IMR-90 (cell line): ENCODE measurements around the gene SLC23A1. TPM values are rescaled to one million over a fixed set of nuclear protein-coding genes. Genes with fewer than 3 reads are reported as not detected.

Source experiments
- ATAC-seq: fragments of 200-7000 bp; cut with Tn5 transposase; 2 replicates; pipeline ENCODE4 v1.9.1; 2020; ENCODE audit warnings: low read depth, mild to moderate bottlenecking, moderate library complexity
- BruUV-seq: library from RNA; stranded (reverse); fragments of 400-500 nt; replicated peaks from 2 replicates; lab custom pipeline; 2021; lab: Mats Ljungman, UMichigan
- CTCF ChIA-PET: fragments of 300-600 bp; formaldehyde crosslinking; extraction: SDS; loops from one replicate; lab custom pipeline; 2021; ENCODE audit warnings: antibody characterized with exemption; lab: Yijun Ruan, JAX
- POLR2A ChIA-PET: fragments of 300-600 bp; sonication (Branson Sonifier 250); formaldehyde crosslinking; loops from one replicate; lab custom pipeline; 2022; ENCODE audit warnings: antibody characterized with exemption; ENCODE audit not compliant: unreplicated experiment; lab: Charles Lee
- DNase-seq: peaks from one replicate; pipeline ENCODE4 v3.0.0; 2013
- H2AFZ ChIP-seq: replicated peaks from 2 replicates; pipeline ENCODE3; 2013; ENCODE audit warnings: low read length, mild to moderate bottlenecking; ENCODE audit not compliant: poor library complexity
- H2AK5ac ChIP-seq: 2 replicates; pipeline ENCODE4 v1.6.1; 2013; ENCODE audit warnings: low read depth, low read length, inconsistent platforms
- H2AK9ac ChIP-seq: replicated peaks from 2 replicates; pipeline ENCODE3; 2013; ENCODE audit warnings: mild to moderate bottlenecking, low read depth, low read length, moderate library complexity; ENCODE audit not compliant: poor library complexity
- H2BK120ac ChIP-seq: 2 replicates; pipeline ENCODE4 v1.6.1; 2013; ENCODE audit warnings: low read depth, low read length, inconsistent platforms
- H2BK15ac ChIP-seq: 3 replicates; pipeline ENCODE4 v1.6.1; 2013; ENCODE audit warnings: low read depth, low read length, inconsistent platforms
- H2BK20ac ChIP-seq: 2 replicates; pipeline ENCODE4 v1.6.1; 2013; ENCODE audit warnings: low read depth, mild to moderate bottlenecking, inconsistent platforms, low read length, moderate library complexity
- H2BK5ac ChIP-seq: 2 replicates; pipeline ENCODE4 v1.6.1; 2013; ENCODE audit warnings: mild to moderate bottlenecking, low read depth, low read length, inconsistent platforms; ENCODE audit not compliant: poor library complexity, severe bottlenecking
- H3K14ac ChIP-seq: replicated peaks from 2 replicates; pipeline ENCODE4 v1.6.1; 2013; ENCODE audit warnings: low read depth, low read length, inconsistent platforms
- H3K18ac ChIP-seq: 2 replicates; pipeline ENCODE4 v1.6.1; 2013; ENCODE audit warnings: low read depth, low read length, control low read depth
- H3K23ac ChIP-seq: 2 replicates; pipeline ENCODE4 v1.6.1; 2013; ENCODE audit warnings: low read depth, low read length, inconsistent platforms
- H3K27ac ChIP-seq: 2 replicates; pipeline ENCODE4 v1.5.1; 2013; ENCODE audit warnings: mild to moderate bottlenecking, control low read depth, low read length; ENCODE audit not compliant: insufficient read depth
- H3K27me3 ChIP-seq: 2 replicates; pipeline ENCODE4 v1.6.1; 2013; ENCODE audit warnings: low read length; ENCODE audit not compliant: control insufficient read depth, insufficient read depth
- H3K36me3 ChIP-seq: 2 replicates; pipeline ENCODE4 v1.6.1; 2013; ENCODE audit warnings: low read length, mixed read lengths; ENCODE audit not compliant: control insufficient read depth, insufficient read depth
- H3K4ac ChIP-seq: 2 replicates; pipeline ENCODE4 v1.6.1; 2013; ENCODE audit warnings: low read depth, low read length, inconsistent platforms
- H3K4me1 ChIP-seq: 2 replicates; pipeline ENCODE4 v1.6.1; 2013; ENCODE audit warnings: low read length, mixed read lengths; ENCODE audit not compliant: control insufficient read depth, insufficient read depth
- H3K4me2 ChIP-seq: 2 replicates; pipeline ENCODE4 v1.6.1; 2013; ENCODE audit warnings: low read depth, mild to moderate bottlenecking, control low read depth, low read length, moderate library complexity
- H3K4me3 ChIP-seq: 2 replicates; pipeline ENCODE4 v1.5.1; 2013; ENCODE audit warnings: low read depth, mild to moderate bottlenecking, control low read depth, low read length, moderate library complexity; ENCODE audit not compliant: insufficient read depth
- H3K56ac ChIP-seq: 2 replicates; pipeline ENCODE4 v1.6.1; 2013; ENCODE audit warnings: low read length, inconsistent platforms; ENCODE audit not compliant: insufficient read depth; ENCODE audit errors: extremely low read depth
- H3K79me1 ChIP-seq, 2 experiments: 2 replicates each; pipeline ENCODE4 v1.6.1; 2013; ENCODE audit warnings: low read length in 2 of 2, inconsistent platforms in 1 of 2, low read depth in 1 of 2
- H3K9ac ChIP-seq: 2 replicates; pipeline ENCODE4 v1.6.1; 2013; ENCODE audit warnings: low read depth, low read length, control low read depth
- H3K9me1 ChIP-seq: 2 replicates; pipeline ENCODE4 v1.6.1; 2013; ENCODE audit warnings: low read length, inconsistent platforms; ENCODE audit not compliant: insufficient read depth
- H3K9me3 ChIP-seq: 2 replicates; pipeline ENCODE4 v1.6.1; 2013; ENCODE audit warnings: low read length; ENCODE audit not compliant: control insufficient read depth, insufficient read depth
- H4K20me1 ChIP-seq: 2 replicates; pipeline ENCODE4 v1.6.1; 2013; ENCODE audit warnings: low read length, inconsistent platforms; ENCODE audit not compliant: insufficient read depth
- H4K5ac ChIP-seq: 2 replicates; pipeline ENCODE4 v1.6.1; 2013; ENCODE audit warnings: mild to moderate bottlenecking, low read depth, low read length, control low read depth
- H4K8ac ChIP-seq, 2 experiments: 2 replicates each; pipeline ENCODE4 v1.6.1; 2013; ENCODE audit warnings: low read depth in 2 of 2, low read length in 2 of 2, control low read depth in 1 of 2, inconsistent platforms in 1 of 2
- H4K91ac ChIP-seq: 2 replicates; pipeline ENCODE4 v1.6.1; 2013; ENCODE audit warnings: low read depth, low read length, inconsistent platforms; ENCODE audit not compliant: insufficient read depth
- CEBPB ChIP-seq: IDR thresholded peaks from 2 replicates; pipeline ENCODE4 v1.6.1; 2012; ENCODE audit warnings: low read depth, low read length, improper control_type of control experiment
- CTCF ChIP-seq: conservative IDR thresholded peaks from 2 replicates; pipeline ENCODE4 v1.5.1; 2012; ENCODE audit warnings: mild to moderate bottlenecking, low read depth, low read length, improper control_type of control experiment
- MXI1 ChIP-seq: IDR thresholded peaks from 2 replicates; pipeline ENCODE4 v1.6.1; 2012; ENCODE audit warnings: low read depth, mild to moderate bottlenecking, low read length, moderate library complexity, borderline replicate concordance
- NFE2L2 ChIP-seq: fragments of 150-350 bp; IDR thresholded peaks from 2 replicates; pipeline ENCODE4 v1.6.1; 2016; ENCODE audit warnings: low read depth, mild to moderate bottlenecking, low read length
- POLR2A ChIP-seq: IDR thresholded peaks from 2 replicates; pipeline ENCODE4 v1.6.1; 2012; ENCODE audit warnings: mild to moderate bottlenecking, low read depth, low read length
- RAD21 ChIP-seq: IDR thresholded peaks from 2 replicates; pipeline ENCODE4 v1.6.1; 2012; ENCODE audit warnings: low read length, improper control_type of control experiment
- RCOR1 ChIP-seq: IDR thresholded peaks from 2 replicates; pipeline ENCODE4 v1.6.1; 2012; ENCODE audit warnings: mild to moderate bottlenecking, low read length, improper control_type of control experiment; ENCODE audit not compliant: insufficient replicate concordance
- RFX5 ChIP-seq: IDR thresholded peaks from 2 replicates; pipeline ENCODE4 v1.8.0; 2012; ENCODE audit warnings: low read depth, mild to moderate bottlenecking, low read length, moderate library complexity
- WGBS, 2 experiments: methylation state at CpG; one replicate each; pipeline versions ENCODE4 v1.1.5 to v1.1.7; 2013; ENCODE audit warnings: missing lambda C conversion rate in 2 of 2; ENCODE audit not compliant: insufficient read length in 1 of 2; ENCODE audit errors: extremely low coverage in 2 of 2; 5-methylcytosine and 5-hydroxymethylcytosine counted together
- dilution Hi-C: fragments of 300-500 bp; cut with HindIII; formaldehyde crosslinking; loops from one replicate; pipeline ENCODE4 v1.14.3; 2018; ENCODE audit warnings: low sequenced_read_pairs; ENCODE audit not compliant: unreplicated experiment
- in situ Hi-C: fragments of 300-500 bp; cut with MboI; formaldehyde crosslinking; loops from 3 replicates; pipeline ENCODE4 v1.14.3; 2019; ENCODE audit warnings: low sequenced_read_pairs, inconsistent platforms, mixed read lengths
- intact Hi-C: fragments of 100-400 bp; cut with micrococcal nuclease; formaldehyde crosslinking; loops from 2 replicates; pipeline ENCODE4 v1.10.0; 2022
- polyA plus RNA-seq, 3 experiments: library from polyadenylated mRNA; depleted of rRNA; stranded (reverse); fragments of >200 nt; gene quantifications; 2 replicates each; pipeline ENCODE4 v1.2.3, GENCODE V29; 2012; ENCODE audit warnings: low replicate concordance in 1 of 3
- total RNA-seq: library from RNA; depleted of rRNA; stranded (reverse); fragments of >200 nt; gene quantifications from 2 replicates; pipeline ENCODE4 v1.2.3, GENCODE V29; 2012
- TF ChIP-seq, protein P1 (sequence below): fragments of 150-350 bp; IDR thresholded peaks from 2 replicates; pipeline ENCODE4 v1.6.1; 2016; ENCODE audit warnings: low read depth, mild to moderate bottlenecking, low read length, moderate library complexity, borderline replicate concordance

Gene SLC23A1
- total and polyA plus RNA-seq, 2 of the 4 experiments (the other 2 are of a cell fraction) = not detected

- no TSS peak for BruUV-seq
- Histone ChIP-seq H2BK120ac (no peak overlapping the region), H3K9me1 (no peaks in the 10 kb centered on the region), H4K20me1 (no peaks in the 10 kb centered on the region), H3K4me1 (peaks cover 2% of the 10 kb centered on the region; the same call in 1 of the 2 replicates), H3K14ac (no peak overlapping the region), H3K27me3 (peaks cover 28% of the 10 kb centered on the region), H3K18ac (no peak overlapping the region), H4K5ac (no peak overlapping the region), H3K4me3 (no peak overlapping the region), H3K23ac (no peak overlapping the region), H3K79me1 (no peaks in the 10 kb centered on the region), H3K4me2 (no peak overlapping the region), H2BK5ac (no peak overlapping the region), H3K9me3 (peaks cover 16% of the 10 kb centered on the region; the same call in 1 of the 2 replicates), H3K9ac (no peak overlapping the region), H3K36me3 (no peaks in the 10 kb centered on the region), H4K91ac (no peak overlapping the region), H3K4ac (no peak overlapping the region), H4K8ac (no peak overlapping the region), H2AFZ (no peak overlapping the region), H2AK5ac (no peak overlapping the region; the same call in 1 of the 2 replicates), H2BK20ac (no peak overlapping the region), H3K56ac (no peak overlapping the region), H2BK15ac (no peak overlapping the region), H2AK9ac (peak overlapping the region; percentile 37), H3K27ac (no peak overlapping the region)
- intact Hi-C loops = no loop called here
- in situ Hi-C loops = no loop called here
- no peak for ATAC-seq
- ChIA-PET POLR2A (no interaction called here), CTCF (no interaction called here)
- dilution Hi-C loops = no loop called here
- no peak for DNase-seq
- WGBS, 2 experiments = 100% methylated on average over 1 of the region's 8 CpGs; no CpG with 5 or more reads in 1 of the 2 experiments
- TF ChIP-seq POLR2A (no peak), RFX5 (no peak), CEBPB (no peak), RAD21 (no peak), MXI1 (no peak), RCOR1 (no peak), NFE2L2 (no peak), CTCF (no peak)
- TF ChIP-seq, protein P1, sequence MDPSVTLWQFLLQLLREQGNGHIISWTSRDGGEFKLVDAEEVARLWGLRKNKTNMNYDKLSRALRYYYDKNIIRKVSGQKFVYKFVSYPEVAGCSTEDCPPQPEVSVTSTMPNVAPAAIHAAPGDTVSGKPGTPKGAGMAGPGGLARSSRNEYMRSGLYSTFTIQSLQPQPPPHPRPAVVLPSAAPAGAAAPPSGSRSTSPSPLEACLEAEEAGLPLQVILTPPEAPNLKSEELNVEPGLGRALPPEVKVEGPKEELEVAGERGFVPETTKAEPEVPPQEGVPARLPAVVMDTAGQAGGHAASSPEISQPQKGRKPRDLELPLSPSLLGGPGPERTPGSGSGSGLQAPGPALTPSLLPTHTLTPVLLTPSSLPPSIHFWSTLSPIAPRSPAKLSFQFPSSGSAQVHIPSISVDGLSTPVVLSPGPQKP = no peak
Measured at GRCh38 chr5:139396691-139397090, 13.6 kb upstream of the SLC23A1 start.
